ENCODE data around the gene TMEM132D. TPM values are rescaled to one million over a fixed set of nuclear protein-coding genes. Genes with fewer than 3 reads are reported as not detected.

Gene TMEM132D
- total and polyA plus RNA-seq, 2 of the 4 experiments (the other 2 are of a cell fraction): not detected

DNA sequence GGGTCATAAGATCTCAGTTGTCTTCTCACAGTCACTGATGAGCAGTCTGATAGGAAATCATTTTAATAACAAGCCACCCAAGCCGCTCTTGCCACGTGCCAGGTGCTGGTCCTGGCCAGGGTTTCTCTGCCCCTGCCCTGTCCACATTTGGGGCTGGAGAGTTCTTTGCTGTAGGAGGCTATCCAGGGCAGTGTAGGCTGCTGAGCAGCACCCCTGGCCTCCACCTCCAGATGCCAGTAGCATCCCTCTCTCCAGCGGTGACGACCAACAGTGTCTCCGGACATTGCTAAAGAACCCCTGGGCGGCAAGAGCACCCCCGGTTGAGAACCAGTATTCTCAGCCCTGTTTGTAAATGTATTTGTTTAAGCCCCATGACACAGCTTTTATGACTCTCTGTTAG lies 806.9 kb downstream of the TMEM132D start:
- intact Hi-C loops (cut with micrococcal nuclease) (no loop called here), in situ Hi-C loops (cut with MboI; ENCODE audit: low sequenced_read_pairs) (no loop called here), dilution Hi-C loops (cut with HindIII; ENCODE audit: low sequenced_read_pairs, unreplicated experiment) (no loop called here)
- no peak overlapping the region for H4K8ac ChIP-seq (ENCODE audit: low read depth in 2 of 2, low read length in 2 of 2)
- ChIA-PET POLR2A (ENCODE audit: unreplicated experiment) (no interaction called here), CTCF (no interaction called here)
- H3K9me1 ChIP-seq (ENCODE audit: insufficient read depth, low read length): no peaks in the 10 kb centered on the region
- no peak overlapping the region for H2BK15ac ChIP-seq (ENCODE audit: low read depth, low read length)
- H3K9ac ChIP-seq (ENCODE audit: low read depth, low read length): no peak overlapping the region
- no peak overlapping the region for H2AFZ ChIP-seq (replicated peaks; ENCODE audit: low read length, poor library complexity)
- DNase-seq: no peak
- H2AK9ac ChIP-seq (replicated peaks; ENCODE audit: low read depth, low read length, poor library complexity): no peak overlapping the region
- H4K5ac ChIP-seq (ENCODE audit: low read depth, low read length): no peak overlapping the region
- no peaks in the 10 kb centered on the region for H3K79me1 ChIP-seq (ENCODE audit: low read depth in 1 of 2, low read length in 2 of 2)
- H3K27me3 ChIP-seq (ENCODE audit: control insufficient read depth, insufficient read depth, low read length): no peaks in the 10 kb centered on the region
- no peak overlapping the region for H2BK120ac ChIP-seq (ENCODE audit: low read depth, low read length)
- H2BK20ac ChIP-seq (ENCODE audit: low read depth, low read length): no peak overlapping the region
- H3K23ac ChIP-seq (ENCODE audit: low read depth, low read length): no peak overlapping the region
- H3K36me3 ChIP-seq (ENCODE audit: control insufficient read depth, insufficient read depth, low read length): no peaks in the 10 kb centered on the region
- ATAC-seq (ENCODE audit: low read depth): no peak
- H3K4me2 ChIP-seq (ENCODE audit: low read depth, low read length): no peak overlapping the region
- H3K4me1 ChIP-seq (ENCODE audit: control insufficient read depth, insufficient read depth, low read length): no peaks in the 10 kb centered on the region
- H3K18ac ChIP-seq (ENCODE audit: low read depth, low read length): no peak overlapping the region
- H3K14ac ChIP-seq (replicated peaks; ENCODE audit: low read depth, low read length): no peak overlapping the region
- TF ChIP-seq, protein P1, sequence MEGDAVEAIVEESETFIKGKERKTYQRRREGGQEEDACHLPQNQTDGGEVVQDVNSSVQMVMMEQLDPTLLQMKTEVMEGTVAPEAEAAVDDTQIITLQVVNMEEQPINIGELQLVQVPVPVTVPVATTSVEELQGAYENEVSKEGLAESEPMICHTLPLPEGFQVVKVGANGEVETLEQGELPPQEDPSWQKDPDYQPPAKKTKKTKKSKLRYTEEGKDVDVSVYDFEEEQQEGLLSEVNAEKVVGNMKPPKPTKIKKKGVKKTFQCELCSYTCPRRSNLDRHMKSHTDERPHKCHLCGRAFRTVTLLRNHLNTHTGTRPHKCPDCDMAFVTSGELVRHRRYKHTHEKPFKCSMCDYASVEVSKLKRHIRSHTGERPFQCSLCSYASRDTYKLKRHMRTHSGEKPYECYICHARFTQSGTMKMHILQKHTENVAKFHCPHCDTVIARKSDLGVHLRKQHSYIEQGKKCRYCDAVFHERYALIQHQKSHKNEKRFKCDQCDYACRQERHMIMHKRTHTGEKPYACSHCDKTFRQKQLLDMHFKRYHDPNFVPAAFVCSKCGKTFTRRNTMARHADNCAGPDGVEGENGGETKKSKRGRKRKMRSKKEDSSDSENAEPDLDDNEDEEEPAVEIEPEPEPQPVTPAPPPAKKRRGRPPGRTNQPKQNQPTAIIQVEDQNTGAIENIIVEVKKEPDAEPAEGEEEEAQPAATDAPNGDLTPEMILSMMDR (conservative IDR thresholded peaks at IDR 0.05; ENCODE audit: low read depth, low read length): no peak
- TF ChIP-seq RCOR1 (IDR thresholded peaks at IDR 0.05; ENCODE audit: insufficient replicate concordance, low read length) (no peak), CHD1 (IDR thresholded peaks at IDR 0.05; ENCODE audit: low read depth, low read length) (no peak), SMC3 (IDR thresholded peaks at IDR 0.05; ENCODE audit: low read depth, low read length) (no peak), BHLHE40 (IDR thresholded peaks at IDR 0.05; ENCODE audit: low read depth, low read length) (no peak), RAD21 (IDR thresholded peaks at IDR 0.05; ENCODE audit: low read length) (no peak), FOS (IDR thresholded peaks at IDR 0.05; ENCODE audit: low read depth, low read length) (no peak), CEBPB (IDR thresholded peaks at IDR 0.05; ENCODE audit: low read depth, low read length) (no peak), RFX5 (IDR thresholded peaks at IDR 0.05; ENCODE audit: low read depth, low read length) (no peak), MAZ (IDR thresholded peaks at IDR 0.05; ENCODE audit: borderline replicate concordance, low read depth, low read length) (no peak), POLR2A (IDR thresholded peaks at IDR 0.05; ENCODE audit: low read depth, low read length) (no peak)
- TF ChIP-seq, protein P2, sequence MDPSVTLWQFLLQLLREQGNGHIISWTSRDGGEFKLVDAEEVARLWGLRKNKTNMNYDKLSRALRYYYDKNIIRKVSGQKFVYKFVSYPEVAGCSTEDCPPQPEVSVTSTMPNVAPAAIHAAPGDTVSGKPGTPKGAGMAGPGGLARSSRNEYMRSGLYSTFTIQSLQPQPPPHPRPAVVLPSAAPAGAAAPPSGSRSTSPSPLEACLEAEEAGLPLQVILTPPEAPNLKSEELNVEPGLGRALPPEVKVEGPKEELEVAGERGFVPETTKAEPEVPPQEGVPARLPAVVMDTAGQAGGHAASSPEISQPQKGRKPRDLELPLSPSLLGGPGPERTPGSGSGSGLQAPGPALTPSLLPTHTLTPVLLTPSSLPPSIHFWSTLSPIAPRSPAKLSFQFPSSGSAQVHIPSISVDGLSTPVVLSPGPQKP (IDR thresholded peaks at IDR 0.05; ENCODE audit: borderline replicate concordance, low read depth, low read length): no peak
- TF ChIP-seq, protein P3, sequence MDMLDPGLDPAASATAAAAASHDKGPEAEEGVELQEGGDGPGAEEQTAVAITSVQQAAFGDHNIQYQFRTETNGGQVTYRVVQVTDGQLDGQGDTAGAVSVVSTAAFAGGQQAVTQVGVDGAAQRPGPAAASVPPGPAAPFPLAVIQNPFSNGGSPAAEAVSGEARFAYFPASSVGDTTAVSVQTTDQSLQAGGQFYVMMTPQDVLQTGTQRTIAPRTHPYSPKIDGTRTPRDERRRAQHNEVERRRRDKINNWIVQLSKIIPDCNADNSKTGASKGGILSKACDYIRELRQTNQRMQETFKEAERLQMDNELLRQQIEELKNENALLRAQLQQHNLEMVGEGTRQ (IDR thresholded peaks at IDR 0.05; ENCODE audit: low read depth, low read length): no peak
- H3K56ac ChIP-seq (ENCODE audit: extremely low read depth, insufficient read depth, low read length): no peak overlapping the region
- no peak overlapping the region for H2BK5ac ChIP-seq (ENCODE audit: low read depth, low read length, poor library complexity, severe bottlenecking)
- H2AK5ac ChIP-seq (ENCODE audit: low read depth, low read length): no peak overlapping the region
- no CpG with 5 or more reads among the region's 7 CpGs for WGBS, 2 experiments (ENCODE audit: extremely low coverage in 2 of 2, insufficient read length in 1 of 2)
- no peak overlapping the region for H3K4me3 ChIP-seq (ENCODE audit: insufficient read depth, low read depth, low read length)
- no peak overlapping the region for H4K91ac ChIP-seq (ENCODE audit: insufficient read depth, low read depth, low read length)
- H3K9me3 ChIP-seq (ENCODE audit: control insufficient read depth, insufficient read depth, low read length): peaks cover 28% of the 10 kb centered on the region
- H3K4ac ChIP-seq (ENCODE audit: low read depth, low read length): no peak overlapping the region
- H3K27ac ChIP-seq (ENCODE audit: insufficient read depth, low read length): no peak overlapping the region
- no peaks in the 10 kb centered on the region for H4K20me1 ChIP-seq (ENCODE audit: insufficient read depth, low read length)
- no TSS peak for BruUV-seq (replicated peaks)
